HepG2 (cell line): ENCODE results near the gene MYOF. TPM values are rescaled to one million over a fixed set of nuclear protein-coding genes. Genes with fewer than 3 reads are reported as not detected.

Experiments used
- ATAC-seq: fragments of 200-7000 bp; cut with Tn5 transposase; 3 replicates; pipeline ENCODE4 v1.9.1; 2020; ENCODE audit warnings: mild to moderate bottlenecking, moderate library complexity
- BruUV-seq: library from RNA; stranded (reverse); fragments of 400-500 nt; replicated peaks from 2 replicates; lab custom pipeline; 2021; lab: Mats Ljungman, UMichigan
- CTCF ChIA-PET: fragments of 300-600 bp; formaldehyde crosslinking; extraction: SDS; loops from one replicate; lab custom pipeline; 2021; ENCODE audit warnings: low total read pairs, inconsistent platforms, low intra/inter-chr PET ratio; lab: Yijun Ruan, JAX
- POLR2A ChIA-PET: fragments of 350-600 bp; sonication (Branson Sonifier 250); formaldehyde crosslinking; loops from one replicate; lab custom pipeline; 2020; ENCODE audit warnings: antibody characterized with exemption, inconsistent platforms; lab: Yijun Ruan, JAX
- DNase-seq: peaks from one replicate; pipeline ENCODE4 v3.0.0-alpha.2; 2015; ENCODE audit warnings: low spot score
- FAIRE-seq: peaks from 3 replicates; lab custom pipeline; 2011; peaks lifted over from hg19 to GRCh38; lab: Jason Lieb, UNC
- H2AFZ ChIP-seq: one replicate; pipeline ENCODE4 v1.6.1; 2011; ENCODE audit warnings: low read length, inconsistent platforms
- H3K27ac ChIP-seq: fragments of 300-600 bp; 3 replicates; pipeline ENCODE4 v1.8.0; 2011; ENCODE audit warnings: mixed run types, mild to moderate bottlenecking, mixed read lengths, low read length, inconsistent platforms; ENCODE audit not compliant: insufficient read depth; ENCODE audit errors: extremely low read length
- H3K27me3 ChIP-seq, 2 experiments: fragments of 200-600 bp in 1 of 2; 2 replicates in 1 of 2; 3 replicates in 1 of 2; pipeline versions ENCODE4 v1.6.0 to v1.8.0; 2011; ENCODE audit warnings: low read length in 2 of 2, mild to moderate bottlenecking in 2 of 2, moderate library complexity in 2 of 2, inconsistent platforms in 1 of 2; ENCODE audit not compliant: insufficient read depth in 2 of 2, control insufficient read depth in 1 of 2
- H3K36me3 ChIP-seq, 2 experiments: fragments of 200-600 bp in 1 of 2; replicated peaks in 1 of 2; 2 replicates in 1 of 2; 3 replicates in 1 of 2; pipeline versions ENCODE4 v1.5.1 to v1.8.0; 2011; ENCODE audit warnings: low read length in 2 of 2, inconsistent platforms in 1 of 2; ENCODE audit not compliant: insufficient read depth in 2 of 2, control insufficient read depth in 1 of 2
- H3K4me1 ChIP-seq: 2 replicates; pipeline ENCODE4 v1.5.1; 2012; ENCODE audit warnings: low read length, inconsistent platforms; ENCODE audit not compliant: insufficient read depth
- H3K4me2 ChIP-seq: 2 replicates; pipeline ENCODE4 v1.6.0; 2011; ENCODE audit warnings: low read depth, low read length, inconsistent platforms
- H3K4me3 ChIP-seq, 3 experiments: fragments of 200-600 bp in 1 of 3; sonication (generic), shearing (Covaris generic) in 1 of 3; replicated peaks in 1 of 3; 2 replicates each; pipeline ENCODE4 v1.5.1; 2011 to 2016; ENCODE audit warnings: low read length in 3 of 3, inconsistent platforms in 2 of 3, low read depth in 2 of 3, mild to moderate bottlenecking in 2 of 3, control low read depth in 1 of 3, mixed read lengths in 1 of 3; ENCODE audit not compliant: insufficient read depth in 1 of 3
- H3K79me2 ChIP-seq: one replicate; pipeline ENCODE4 v1.6.1; 2011; ENCODE audit warnings: low read length, inconsistent platforms; ENCODE audit not compliant: insufficient read depth
- H3K9ac ChIP-seq: 2 replicates; pipeline ENCODE4 v1.6.0; 2011; ENCODE audit warnings: mild to moderate bottlenecking, low read depth, low read length, inconsistent platforms; ENCODE audit not compliant: insufficient read depth
- H3K9me3 ChIP-seq: 2 replicates; pipeline ENCODE4 v1.5.1; 2012; ENCODE audit warnings: mild to moderate bottlenecking, low read length
- H4K20me1 ChIP-seq: 2 replicates; pipeline ENCODE4 v1.6.0; 2011; ENCODE audit warnings: inconsistent platforms, mild to moderate bottlenecking, low read length, moderate library complexity; ENCODE audit not compliant: insufficient read depth
- FOXM1 ChIP-seq: sonication (generic); formaldehyde crosslinking; IDR thresholded peaks from 2 replicates; pipeline ENCODE4 v1.5.0; 2020; ENCODE audit warnings: missing genetic modification reagents
- HOXA5 ChIP-seq: sonication (generic); formaldehyde crosslinking; IDR thresholded peaks from 2 replicates; pipeline ENCODE4 v1.4.0; 2020; ENCODE audit warnings: missing genetic modification reagents
- KAT8 ChIP-seq: IDR thresholded peaks from 2 replicates; pipeline ENCODE4 v1.6.1; 2016; ENCODE audit warnings: missing genetic modification reagents, missing compliant biosample characterization
- NAIF1 ChIP-seq: sonication (generic); formaldehyde crosslinking; IDR thresholded peaks from 2 replicates; pipeline ENCODE4 v1.5.0; 2020; ENCODE audit warnings: mild to moderate bottlenecking, missing genetic modification reagents, borderline replicate concordance
- NR2F6 ChIP-seq, 2 experiments: IDR thresholded peaks; 2 replicates each; pipeline ENCODE4 v1.6.1; 2016; ENCODE audit warnings: antibody characterized with exemption in 1 of 2, mild to moderate bottlenecking in 1 of 2
- RAD21 ChIP-seq: fragments of 450-650 bp; formaldehyde crosslinking; IDR thresholded peaks from 2 replicates; pipeline ENCODE4 v1.5.0; 2020; ENCODE audit warnings: mild to moderate bottlenecking
- SMC3 ChIP-seq: IDR thresholded peaks from 2 replicates; pipeline ENCODE4 v1.6.1; 2011; ENCODE audit warnings: low read length, improper control_type of control experiment
- ZFP36L1 ChIP-seq: sonication (generic); formaldehyde crosslinking; IDR thresholded peaks from 2 replicates; pipeline ENCODE4 v1.8.0; 2022; ENCODE audit warnings: mild to moderate bottlenecking, missing genetic modification reagents, moderate library complexity
- ZFP41 ChIP-seq: sonication (generic); formaldehyde crosslinking; IDR thresholded peaks from 2 replicates; pipeline ENCODE4 v1.4.0; 2020; ENCODE audit warnings: mild to moderate bottlenecking, missing genetic modification reagents, borderline replicate concordance
- ZNF101 ChIP-seq: sonication (generic); formaldehyde crosslinking; IDR thresholded peaks from 2 replicates; pipeline ENCODE4 v1.4.0; 2020; ENCODE audit warnings: mild to moderate bottlenecking, low read depth, missing genetic modification reagents, borderline replicate concordance
- ZNF616 ChIP-seq: sonication (generic); formaldehyde crosslinking; IDR thresholded peaks from 2 replicates; pipeline ENCODE4 v1.5.0; 2020; ENCODE audit warnings: low read depth, mild to moderate bottlenecking, missing genetic modification reagents
- WGBS: methylation state at CpG from one replicate; pipeline ENCODE4 v1.1.6; 2017; ENCODE audit warnings: low lambda C conversion rate; 5-methylcytosine and 5-hydroxymethylcytosine counted together
- in situ Hi-C: cut with HindIII; loops from 2 replicates; pipeline ENCODE4 v1.10.0; 2017; ENCODE audit warnings: low pct_unique_long_range_greater_than_20kb; ENCODE audit not compliant: extremely low pct_ligation_motif_present
- intact Hi-C: fragments of 100-400 bp; cut with micrococcal nuclease; formaldehyde crosslinking; loops from one replicate; pipeline ENCODE4 v1.10.0; 2022; ENCODE audit not compliant: unreplicated experiment
- polyA plus RNA-seq, 8 experiments: library from polyadenylated mRNA; depleted of rRNA in 3 of 8; stranded (reverse) in 7 of 8; unstranded in 1 of 8; fragments of >200 nt; fragmentation: Illumina TruSeq in 4 of 8; extraction: Trizol in 4 of 8; gene quantifications; 2 replicates each; pipeline versions ENCODE4 v1.2.1 to v1.2.3, GENCODE V29; 2011 to 2016; ENCODE audit warnings: low read depth in 4 of 8, missing spikeins in 1 of 8, mixed read lengths in 1 of 8; ENCODE audit not compliant: insufficient read depth in 1 of 8
- total RNA-seq, 5 experiments: library from RNA; depleted of rRNA; stranded (reverse); fragments of >200 nt; fragmentation: Illumina TruSeq; extraction: Trizol; gene quantifications; 2 replicates each; pipeline ENCODE4 v1.2.3, GENCODE V29; 2016; ENCODE audit warnings: low read depth in 1 of 5
- TF ChIP-seq, protein P1 (sequence below): sonication (generic); formaldehyde crosslinking; IDR thresholded peaks from 2 replicates; pipeline ENCODE4 v1.4.0; 2020; ENCODE audit warnings: missing genetic modification reagents, borderline replicate concordance
- TF ChIP-seq, protein P2 (sequence below): sonication (generic); formaldehyde crosslinking; IDR thresholded peaks from 2 replicates; pipeline ENCODE4 v1.9.0; 2022; ENCODE audit warnings: low read depth, missing genetic modification reagents
- TF ChIP-seq, protein P3 (sequence below): IDR thresholded peaks from 2 replicates; pipeline ENCODE4 v1.6.1; 2012; ENCODE audit warnings: low read depth, low read length, improper control_type of control experiment

Gene MYOF
- total and polyA plus RNA-seq, 2 of the 13 experiments (the other 11 are each of a cell fraction or from before 2014, with no cell fraction given), result 0.18 to 0.42 TPM

DNA sequence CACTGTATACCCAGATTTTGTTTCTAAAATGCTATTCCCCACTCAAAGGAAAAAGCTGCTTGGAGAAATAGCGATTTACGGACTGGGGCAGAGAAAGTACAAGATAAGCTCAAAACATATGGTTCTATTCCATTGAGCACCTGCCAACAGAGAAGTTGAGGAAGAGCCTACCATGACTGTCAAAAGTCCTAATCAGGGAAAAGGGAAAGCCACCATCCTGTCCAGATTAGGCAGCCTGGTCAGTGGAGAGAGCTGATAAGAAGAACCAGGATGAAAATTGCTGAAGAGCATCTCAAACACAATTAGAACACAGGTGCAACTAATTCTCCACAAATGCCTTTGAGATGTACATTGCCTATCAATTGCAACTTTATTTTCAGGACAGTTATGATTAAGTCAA, 104.1 kb downstream of the MYOF start (continued):
- no peak for TF ChIP-seq ZNF101 (CRISPR knock-in tag)
- no peak for TF ChIP-seq NAIF1 (CRISPR knock-in tag)
- TF ChIP-seq HOXA5, result no peak
- no peak for TF ChIP-seq NR2F6 (IDR thresholded peaks at IDR 0.05)
- TF ChIP-seq NR2F6 (CRISPR knock-in tag; IDR thresholded peaks at IDR 0.05), result no peak
- TF ChIP-seq, protein P1, sequence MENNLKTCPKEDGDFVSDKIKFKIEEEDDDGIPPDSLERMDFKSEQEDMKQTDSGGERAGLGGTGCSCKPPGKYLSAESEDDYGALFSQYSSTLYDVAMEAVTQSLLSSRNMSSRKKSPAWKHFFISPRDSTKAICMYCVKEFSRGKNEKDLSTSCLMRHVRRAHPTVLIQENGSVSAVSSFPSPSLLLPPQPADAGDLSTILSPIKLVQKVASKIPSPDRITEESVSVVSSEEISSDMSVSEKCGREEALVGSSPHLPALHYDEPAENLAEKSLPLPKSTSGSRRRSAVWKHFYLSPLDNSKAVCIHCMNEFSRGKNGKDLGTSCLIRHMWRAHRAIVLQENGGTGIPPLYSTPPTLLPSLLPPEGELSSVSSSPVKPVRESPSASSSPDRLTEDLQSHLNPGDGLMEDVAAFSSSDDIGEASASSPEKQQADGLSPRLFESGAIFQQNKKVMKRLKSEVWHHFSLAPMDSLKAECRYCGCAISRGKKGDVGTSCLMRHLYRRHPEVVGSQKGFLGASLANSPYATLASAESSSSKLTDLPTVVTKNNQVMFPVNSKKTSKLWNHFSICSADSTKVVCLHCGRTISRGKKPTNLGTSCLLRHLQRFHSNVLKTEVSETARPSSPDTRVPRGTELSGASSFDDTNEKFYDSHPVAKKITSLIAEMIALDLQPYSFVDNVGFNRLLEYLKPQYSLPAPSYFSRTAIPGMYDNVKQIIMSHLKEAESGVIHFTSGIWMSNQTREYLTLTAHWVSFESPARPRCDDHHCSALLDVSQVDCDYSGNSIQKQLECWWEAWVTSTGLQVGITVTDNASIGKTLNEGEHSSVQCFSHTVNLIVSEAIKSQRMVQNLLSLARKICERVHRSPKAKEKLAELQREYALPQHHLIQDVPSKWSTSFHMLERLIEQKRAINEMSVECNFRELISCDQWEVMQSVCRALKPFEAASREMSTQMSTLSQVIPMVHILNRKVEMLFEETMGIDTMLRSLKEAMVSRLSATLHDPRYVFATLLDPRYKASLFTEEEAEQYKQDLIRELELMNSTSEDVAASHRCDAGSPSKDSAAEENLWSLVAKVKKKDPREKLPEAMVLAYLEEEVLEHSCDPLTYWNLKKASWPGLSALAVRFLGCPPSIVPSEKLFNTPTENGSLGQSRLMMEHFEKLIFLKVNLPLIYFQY (CRISPR knock-in tag), result no peak
- no peak for TF ChIP-seq FOXM1 (CRISPR knock-in tag)

DNA sequence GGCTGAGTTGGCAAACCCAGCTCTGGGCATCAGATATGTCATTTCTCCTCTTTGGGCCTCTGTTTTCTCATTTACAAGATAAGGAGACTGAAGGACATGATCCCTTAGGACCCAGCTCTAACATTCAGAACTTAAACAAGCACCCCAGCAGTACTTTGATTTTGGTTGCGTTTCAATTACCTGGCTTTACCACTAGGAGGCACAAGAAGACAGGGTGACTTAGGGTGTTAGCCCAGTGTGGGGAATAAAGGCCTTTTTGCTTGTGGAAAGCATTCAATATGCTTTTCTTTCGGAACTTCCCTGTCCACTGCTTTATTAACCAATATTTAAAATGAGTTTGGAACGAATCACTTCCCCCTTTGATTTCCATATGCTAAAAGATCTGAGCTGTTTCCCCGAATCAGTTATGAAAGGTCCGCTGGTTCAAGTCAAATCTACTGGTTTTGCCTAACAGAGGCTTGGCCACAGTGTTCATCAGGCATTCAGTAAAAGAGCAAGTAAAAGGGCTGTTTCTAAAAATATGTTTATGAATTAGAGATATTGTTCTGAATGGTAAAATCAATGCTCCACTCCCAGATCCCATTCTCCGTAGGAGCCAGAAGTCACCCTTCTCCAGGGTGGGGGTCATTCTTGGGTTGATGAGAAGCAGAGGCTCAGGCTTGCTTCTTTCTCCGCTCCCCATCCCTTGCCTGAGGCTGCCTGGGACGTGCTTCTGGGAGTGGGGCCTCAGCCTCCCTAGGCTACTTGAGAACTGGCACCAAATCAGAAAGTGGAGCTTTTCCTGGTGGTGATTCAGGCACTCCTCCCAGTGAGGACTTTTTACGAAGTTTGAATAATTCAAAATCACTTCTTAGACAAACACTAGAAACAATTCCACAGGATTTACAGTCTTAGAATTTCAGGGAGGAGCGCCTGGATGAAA, 105.5 kb downstream of the MYOF start:
- no peaks in the 10 kb centered on the region for H4K20me1 ChIP-seq
- CTCF ChIA-PET, result interaction anchor here (1.9 to 3.1 kb wide), 3 partner anchors 106 to 304 kb away, joined by 7 to 86 read pairs (median 26); partner anchors contain the start of gene MYOF
- DNase-seq (peak; percentile 69), FAIRE-seq (peak; percentile 73), ATAC-seq (peak; percentile 87)
- H3K4me1 ChIP-seq, result peaks cover 10% of the 10 kb centered on the region
- H3K27me3 ChIP-seq, result no peaks in the 10 kb centered on the region
- H2AFZ ChIP-seq, result no peak overlapping the region
- H3K27ac ChIP-seq, result no peak overlapping the region
- H3K79me2 ChIP-seq, result no peaks in the 10 kb centered on the region
- H3K36me3 ChIP-seq, result no peaks in the 10 kb centered on the region
- no peaks in the 10 kb centered on the region for H3K9me3 ChIP-seq
- intact Hi-C loops (loop anchor here (1.0 kb wide), 2 partner anchors 106 to 135 kb away; partner anchors contain the start of gene MYOF), in situ Hi-C loops (loop anchor here (5.0 kb wide), 1 partner anchor 106 kb away; the partner anchor contains the start of gene MYOF)
- H3K4me2 ChIP-seq, result no peak overlapping the region
- H3K4me3 ChIP-seq, result no peak overlapping the region
- BruUV-seq, result no TSS peak
- no peak overlapping the region for H3K9ac ChIP-seq
- POLR2A ChIA-PET, result no interaction called here
- 46% methylated on average over 10 of the region's 10 CpGs for WGBS
- TF ChIP-seq, protein P2, sequence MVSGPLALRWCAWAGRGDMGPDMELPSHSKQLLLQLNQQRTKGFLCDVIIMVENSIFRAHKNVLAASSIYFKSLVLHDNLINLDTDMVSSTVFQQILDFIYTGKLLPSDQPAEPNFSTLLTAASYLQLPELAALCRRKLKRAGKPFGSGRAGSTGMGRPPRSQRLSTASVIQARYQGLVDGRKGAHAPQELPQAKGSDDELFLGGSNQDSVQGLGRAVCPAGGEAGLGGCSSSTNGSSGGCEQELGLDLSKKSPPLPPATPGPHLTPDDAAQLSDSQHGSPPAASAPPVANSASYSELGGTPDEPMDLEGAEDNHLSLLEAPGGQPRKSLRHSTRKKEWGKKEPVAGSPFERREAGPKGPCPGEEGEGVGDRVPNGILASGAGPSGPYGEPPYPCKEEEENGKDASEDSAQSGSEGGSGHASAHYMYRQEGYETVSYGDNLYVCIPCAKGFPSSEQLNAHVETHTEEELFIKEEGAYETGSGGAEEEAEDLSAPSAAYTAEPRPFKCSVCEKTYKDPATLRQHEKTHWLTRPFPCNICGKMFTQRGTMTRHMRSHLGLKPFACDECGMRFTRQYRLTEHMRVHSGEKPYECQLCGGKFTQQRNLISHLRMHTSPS, result no peak
- TF ChIP-seq ZFP36L1 (CRISPR knock-in tag), result peak; percentile 37; the same call in 1 of the 2 replicates
- TF ChIP-seq, protein P3, sequence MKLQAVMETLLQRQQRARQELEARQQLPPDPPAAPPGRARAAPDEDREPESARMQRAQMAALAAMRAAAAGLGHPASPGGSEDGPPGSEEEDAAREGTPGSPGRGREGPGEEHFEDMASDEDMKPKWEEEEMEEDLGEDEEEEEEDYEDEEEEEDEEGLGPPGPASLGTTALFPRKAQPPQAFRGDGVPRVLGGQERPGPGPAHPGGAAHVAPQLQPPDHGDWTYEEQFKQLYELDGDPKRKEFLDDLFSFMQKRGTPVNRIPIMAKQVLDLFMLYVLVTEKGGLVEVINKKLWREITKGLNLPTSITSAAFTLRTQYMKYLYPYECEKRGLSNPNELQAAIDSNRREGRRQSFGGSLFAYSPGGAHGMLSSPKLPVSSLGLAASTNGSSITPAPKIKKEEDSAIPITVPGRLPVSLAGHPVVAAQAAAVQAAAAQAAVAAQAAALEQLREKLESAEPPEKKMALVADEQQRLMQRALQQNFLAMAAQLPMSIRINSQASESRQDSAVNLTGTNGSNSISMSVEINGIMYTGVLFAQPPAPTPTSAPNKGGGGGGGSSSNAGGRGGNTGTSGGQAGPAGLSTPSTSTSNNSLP, result 0 out of 2 replicates have a peak, but pooled peaks have one; percentile 12
- no peak for TF ChIP-seq ZFP41
- TF ChIP-seq KAT8 (CRISPR knock-in tag), result 0 out of 2 replicates have a peak, but pooled peaks have one; percentile 29
- no peak for TF ChIP-seq ZNF616 (CRISPR knock-in tag)
- peak; percentile 86 for TF ChIP-seq RAD21 (CRISPR knock-in tag)
- TF ChIP-seq SMC3, result peak; percentile 99
